H1 (cell line): Measurements from ENCODE around the gene SLC30A9. TPM values are rescaled to one million over a fixed set of nuclear protein-coding genes. Genes with fewer than 3 reads are reported as not detected.

Source experiments
- CTCF ChIA-PET: fragments of 300-600 bp; sonication (Branson Sonifier 250); formaldehyde crosslinking; loops from one replicate; lab custom pipeline; 2021; ENCODE audit not compliant: partially characterized antibody; lab: Charles Lee
- POLR2A ChIA-PET: fragments of 300-600 bp; sonication (Branson Sonifier 250); formaldehyde crosslinking; loops from one replicate; lab custom pipeline; 2021; ENCODE audit warnings: inconsistent platforms; ENCODE audit not compliant: partially characterized antibody; lab: Charles Lee
- DNase-seq, 2 experiments: peaks; one replicate each; pipeline versions ENCODE4 v3.0.0 to v3.0.0-alpha.2; 2010 to 2022; ENCODE audit warnings: low spot score in 2 of 2, low read depth in 1 of 2, mixed read lengths in 1 of 2
- FAIRE-seq: peaks from 2 replicates; lab custom pipeline; 2011; peaks lifted over from hg19 to GRCh38; lab: Jason Lieb, UNC
- H2AFZ ChIP-seq: 2 replicates; pipeline ENCODE4 v1.8.1; 2012; ENCODE audit warnings: low read length, inconsistent platforms
- H2AK5ac ChIP-seq: 2 replicates; pipeline ENCODE4 v1.6.1; 2013; ENCODE audit warnings: low read depth, low read length
- H2BK120ac ChIP-seq: replicated peaks from 2 replicates; pipeline ENCODE3; 2013; ENCODE audit warnings: low read depth, low read length, inconsistent platforms
- H2BK12ac ChIP-seq: 2 replicates; pipeline ENCODE4 v1.6.1; 2013; ENCODE audit warnings: low read depth, low read length
- H2BK15ac ChIP-seq: 2 replicates; pipeline ENCODE4 v1.6.1; 2013; ENCODE audit warnings: low read length
- H2BK20ac ChIP-seq: 2 replicates; pipeline ENCODE4 v1.6.1; 2013; ENCODE audit warnings: low read length
- H2BK5ac ChIP-seq: 2 replicates; pipeline ENCODE4 v1.6.1; 2013; ENCODE audit warnings: low read depth, low read length
- H3K14ac ChIP-seq: 2 replicates; pipeline ENCODE4 v1.6.1; 2013; ENCODE audit warnings: inconsistent platforms; ENCODE audit not compliant: insufficient read length
- H3K18ac ChIP-seq: 2 replicates; pipeline ENCODE4 v1.6.1; 2013; ENCODE audit warnings: low read length; ENCODE audit errors: extremely low read depth
- H3K23ac ChIP-seq: 2 replicates; pipeline ENCODE4 v1.6.1; 2013; ENCODE audit warnings: inconsistent platforms; ENCODE audit not compliant: insufficient read length
- H3K23me2 ChIP-seq: 2 replicates; pipeline ENCODE4 v1.6.1; 2013; ENCODE audit warnings: low read depth, low read length
- H3K27ac ChIP-seq: 2 replicates; pipeline ENCODE4 v1.6.1; 2011; ENCODE audit warnings: low read depth, low read length, inconsistent platforms
- H3K27me3 ChIP-seq, 4 experiments: replicated peaks in 1 of 4; 1 replicate in 1 of 4; 2 replicates in 3 of 4; pipeline versions ENCODE4 v1.6.1 to v1.8.1; 2011 to 2013; ENCODE audit warnings: low read length in 3 of 4, mild to moderate bottlenecking in 3 of 4, inconsistent platforms in 2 of 4, mixed read lengths in 2 of 4, moderate library complexity in 1 of 4; ENCODE audit not compliant: control insufficient read depth in 3 of 4, insufficient read depth in 3 of 4; ENCODE audit errors: extremely low read depth in 1 of 4
- H3K36me3 ChIP-seq, 4 experiments: 2 replicates each; pipeline versions ENCODE4 v1.6.1 to v1.8.1; 2011 to 2013; ENCODE audit warnings: mild to moderate bottlenecking in 4 of 4, low read length in 3 of 4, moderate library complexity in 2 of 4, control low read depth in 1 of 4, inconsistent platforms in 1 of 4; ENCODE audit not compliant: insufficient read depth in 4 of 4, control insufficient read depth in 2 of 4
- H3K4ac ChIP-seq: replicated peaks from 2 replicates; pipeline ENCODE3; 2013; ENCODE audit warnings: low read length, low read depth, mixed read lengths, inconsistent platforms; ENCODE audit not compliant: insufficient read length
- H3K4me1 ChIP-seq, 4 experiments: replicated peaks in 1 of 4; 1 replicate in 1 of 4; 2 replicates in 3 of 4; pipeline versions ENCODE4 v1.6.1 to v1.8.1; 2011 to 2013; ENCODE audit warnings: low read length in 3 of 4, inconsistent platforms in 2 of 4, mixed read lengths in 1 of 4; ENCODE audit not compliant: insufficient read depth in 4 of 4, control insufficient read depth in 3 of 4
- H3K4me2 ChIP-seq, 2 experiments: 2 replicates each; pipeline versions ENCODE4 v1.6.1 to v1.8.1; 2011 to 2013; ENCODE audit warnings: low read depth in 2 of 2, low read length in 2 of 2, control low read depth in 1 of 2, inconsistent platforms in 1 of 2, mild to moderate bottlenecking in 1 of 2; ENCODE audit not compliant: insufficient read depth in 1 of 2
- H3K4me3 ChIP-seq, 4 experiments: fragments of 200-600, 300-600 bp in 1 of 4; sonication (generic), shearing (Covaris generic), sonication (Bioruptor Twin) in 1 of 4; 2 replicates each; pipeline versions ENCODE4 v1.5.1 to v1.8.1; 2011 to 2016; ENCODE audit warnings: low read length in 4 of 4, low read depth in 3 of 4, control low read depth in 2 of 4, inconsistent platforms in 2 of 4, mild to moderate bottlenecking in 2 of 4, mixed read lengths in 1 of 4, moderate library complexity in 1 of 4; ENCODE audit not compliant: insufficient read depth in 2 of 4; ENCODE audit errors: extremely low read depth in 1 of 4
- H3K56ac ChIP-seq: replicated peaks from 2 replicates; pipeline ENCODE3; 2013; ENCODE audit warnings: low read depth, mild to moderate bottlenecking, mixed read lengths, low read length, inconsistent platforms; ENCODE audit not compliant: insufficient read length
- H3K79me1 ChIP-seq: 2 replicates; pipeline ENCODE4 v1.6.1; 2013; ENCODE audit warnings: low read depth, low read length, control low read depth
- H3K79me2 ChIP-seq, 2 experiments: 2 replicates each; pipeline versions ENCODE4 v1.6.1 to v1.8.1; 2012 to 2013; ENCODE audit warnings: low read length in 2 of 2, mild to moderate bottlenecking in 2 of 2, inconsistent platforms in 1 of 2; ENCODE audit not compliant: insufficient read depth in 2 of 2, control insufficient read depth in 1 of 2
- H3K9ac ChIP-seq, 4 experiments: replicated peaks in 1 of 4; 1 replicate in 1 of 4; 2 replicates in 3 of 4; pipeline versions ENCODE4 v1.6.1 to v1.8.1; 2011 to 2013; ENCODE audit warnings: low read depth in 3 of 4, low read length in 3 of 4, control low read depth in 2 of 4, mild to moderate bottlenecking in 2 of 4, moderate library complexity in 2 of 4, inconsistent platforms in 1 of 4; ENCODE audit errors: extremely low read depth in 1 of 4
- H3K9me3 ChIP-seq, 2 experiments: 2 replicates each; pipeline versions ENCODE4 v1.6.1 to v1.8.1; 2012 to 2013; ENCODE audit warnings: mild to moderate bottlenecking in 2 of 2, moderate library complexity in 2 of 2, control low read depth in 1 of 2, inconsistent platforms in 1 of 2, low read depth in 1 of 2, low read length in 1 of 2, mixed read lengths in 1 of 2; ENCODE audit not compliant: insufficient read depth in 2 of 2
- H4K20me1 ChIP-seq, 2 experiments: replicated peaks in 1 of 2; 2 replicates each; pipeline versions ENCODE3 to v1.8.1; 2011 to 2013; ENCODE audit warnings: inconsistent platforms in 2 of 2, low read length in 2 of 2, mild to moderate bottlenecking in 1 of 2; ENCODE audit not compliant: insufficient read depth in 2 of 2, control insufficient read depth in 1 of 2
- H4K5ac ChIP-seq: 2 replicates; pipeline ENCODE4 v1.6.1; 2013; ENCODE audit warnings: low read length, low read depth, mixed read lengths, inconsistent platforms; ENCODE audit not compliant: insufficient read length
- H4K8ac ChIP-seq: 2 replicates; pipeline ENCODE4 v1.8.0; 2013; ENCODE audit warnings: mild to moderate bottlenecking, moderate library complexity, low read length, inconsistent platforms; ENCODE audit not compliant: insufficient read depth; ENCODE audit errors: extremely low read depth
- H4K91ac ChIP-seq: replicated peaks from 2 replicates; pipeline ENCODE3; 2013; ENCODE audit warnings: low read length, mixed read lengths, inconsistent platforms; ENCODE audit not compliant: insufficient read length
- ATF2 ChIP-seq: IDR thresholded peaks from 2 replicates; pipeline ENCODE4 v1.6.1; 2012; ENCODE audit warnings: low read length, inconsistent platforms
- BRCA1 ChIP-seq: IDR thresholded peaks from 2 replicates; pipeline ENCODE4 v1.6.1; 2012; ENCODE audit warnings: low read depth, low read length, improper control_type of control experiment
- CHD1 ChIP-seq: IDR thresholded peaks from 2 replicates; pipeline ENCODE4 v1.6.1; 2012; ENCODE audit warnings: low read depth, low read length, improper control_type of control experiment
- E2F6 ChIP-seq: IDR thresholded peaks from 2 replicates; pipeline ENCODE4 v1.6.1; 2012; ENCODE audit warnings: inconsistent platforms
- RAD21 ChIP-seq, 2 experiments: IDR thresholded peaks in 1 of 2; conservative IDR thresholded peaks in 1 of 2; 2 replicates each; pipeline ENCODE4 v1.6.1; 2011; ENCODE audit warnings: low read depth in 2 of 2, low read length in 2 of 2, improper control_type of control experiment in 1 of 2, inconsistent platforms in 1 of 2, mild to moderate bottlenecking in 1 of 2, moderate library complexity in 1 of 2
- RBBP5 ChIP-seq: IDR thresholded peaks from 2 replicates; pipeline ENCODE4 v1.7.1; 2012; ENCODE audit warnings: low read depth, mild to moderate bottlenecking, inconsistent platforms, low read length, moderate library complexity, borderline replicate concordance
- RXRA ChIP-seq: IDR thresholded peaks from 2 replicates; pipeline ENCODE4 v1.6.1; 2011; ENCODE audit warnings: low read depth, mild to moderate bottlenecking, low read length, moderate library complexity; ENCODE audit not compliant: insufficient read depth
- SIRT6 ChIP-seq: IDR thresholded peaks from one replicate; pipeline ENCODE4 v1.7.1; 2012; ENCODE audit warnings: low read length, inconsistent platforms
- SIX5 ChIP-seq: IDR thresholded peaks from 2 replicates; pipeline ENCODE4 v1.6.1; 2011; ENCODE audit warnings: mild to moderate bottlenecking, low read depth, low read length
- SP1 ChIP-seq: IDR thresholded peaks from 2 replicates; pipeline ENCODE4 v1.6.1; 2011; ENCODE audit warnings: low read depth, low read length
- WGBS, 2 experiments: shearing (Covaris generic) in 1 of 2; methylation state at CpG; one replicate each; pipeline versions ENCODE4 v1.1.6 to v1.1.7; 2013 to 2015; ENCODE audit warnings: low lambda C conversion rate in 2 of 2, mixed read lengths in 2 of 2, inconsistent platforms in 1 of 2, low coverage in 1 of 2, missing lambda C conversion rate in 1 of 2; ENCODE audit not compliant: insufficient replicate concordance in 2 of 2, insufficient coverage in 1 of 2, insufficient read length in 1 of 2; ENCODE audit errors: extremely low coverage in 1 of 2, missing lambda C conversion rate in 1 of 2; 5-methylcytosine and 5-hydroxymethylcytosine counted together
- polyA plus RNA-seq, 7 experiments: library from polyadenylated mRNA; depleted of rRNA in 3 of 7; stranded (reverse) in 5 of 7; unstranded in 2 of 7; fragments of >200 nt in 5 of 7; fragments of 200-250 nt in 2 of 7; gene quantifications; 1 replicate in 5 of 7; 2 replicates in 1 of 7; 4 replicates in 1 of 7; pipeline versions ENCODE4 v1.2.1 to v1.2.3, GENCODE V29; 2011 to 2013; ENCODE audit warnings: missing spikeins in 2 of 7, mixed read lengths in 2 of 7
- total RNA-seq: library from RNA; stranded (reverse); fragmentation: NEBNext Ultra II Directional; extraction: Animal tissue kit (Norgen Biotek cat#: 25700); gene quantifications from 2 replicates; pipeline ENCODE4 v1.2.1, GENCODE V29; 2021

The SLC30A9 gene
- total and polyA plus RNA-seq, 2 of the 8 experiments (the other 6 are each of a cell fraction or from before 2014, with no cell fraction given), result 41.2 to 67.2 TPM

- Histone ChIP-seq H2BK120ac (no peak overlapping the region), H2BK5ac (no peak overlapping the region), H3K56ac (no peak overlapping the region), H3K14ac (no peak overlapping the region), H3K4me3 (no peak overlapping the region), H3K4me1 (no peaks in the 10 kb centered on the region), H2BK15ac (no peak overlapping the region), H2BK20ac (no peak overlapping the region), H4K20me1 (peaks cover 0 to 1% of the 10 kb centered on the region in 2 experiments), H3K79me1 (no peaks in the 10 kb centered on the region), H4K5ac (no peak overlapping the region), H2AK5ac (no peak overlapping the region), H3K9ac (no peak overlapping the region), H3K27ac (no peak overlapping the region), H3K4me2 (no peak overlapping the region), H3K23me2 (no peaks in the 10 kb centered on the region), H4K91ac (no peak overlapping the region), H2BK12ac (no peak overlapping the region), H3K4ac (no peak overlapping the region), H2AFZ (no peak overlapping the region), H3K36me3 (peaks cover 0 to 18% (median 7%) of the 10 kb centered on the region in 4 experiments; a peak in 4 of 8 replicates), H3K27me3 (no peaks in the 10 kb centered on the region), H3K79me2 (no peaks in the 10 kb centered on the region), H3K23ac (no peak overlapping the region), H3K18ac (no peak overlapping the region), H3K9me3 (no peaks in the 10 kb centered on the region), H4K8ac (no peak overlapping the region)
- FAIRE-seq, result no peak
- CTCF ChIA-PET, result interaction anchor here (0.7 to 1.1 kb wide), 2 partner anchors 9 to 419 kb away, joined by 3 read pairs; no protein-coding TSS in a partner anchor
- 93% methylated on average over 1 of the region's 1 CpG; no CpG with 5 or more reads in 1 of the 2 experiments for WGBS, 2 experiments
- POLR2A ChIA-PET, result interaction anchor here (0.9 kb wide), 1 partner anchor 51 kb away, joined by 3 read pairs; no protein-coding TSS in a partner anchor
- TF ChIP-seq SP1, result no peak
- no peak for TF ChIP-seq E2F6
- no peak for TF ChIP-seq RBBP5
- TF ChIP-seq RXRA, result no peak
- TF ChIP-seq RAD21 (IDR thresholded peaks at IDR 0.05 in 1 of 2, conservative IDR thresholded peaks at IDR 0.05 in 1 of 2; ENCODE audit: low read depth in 2 of 2, low read length in 2 of 2), result no peak
- TF ChIP-seq SIX5, result no peak
- no peak for TF ChIP-seq CHD1
- no peak for TF ChIP-seq SIRT6
- no peak for TF ChIP-seq ATF2
- TF ChIP-seq BRCA1, result no peak
- no peak for DNase-seq
These were observed 58.1 kb downstream of the SLC30A9 start for GRCh38 chr4:42048394-42048793.
